Measurements from ENCODE around the gene GMDS.

- TF ChIP-seq CTCF (IDR thresholded peaks at IDR 0.05), result no peak
- TF ChIP-seq POLR2A (IDR thresholded peaks at IDR 0.05), result no peak
Measured at GRCh38 chr6:2053691-2054090, 191.7 kb downstream of the GMDS start.

All from heart left ventricle (tissue), 13 donors.